HPDE6-E6E7 (cell line): ENCODE data around the gene PTPRT.

Experiments used
- DNase-seq: peaks from one replicate; pipeline ENCODE4 v3.0.0; 2011; ENCODE audit warnings: missing footprints; ENCODE audit errors: extremely low spot score

Gene PTPRT

GRCh38 chr20:43119720-43120119 lies 70.0 kb downstream of the PTPRT start:
- DNase-seq: no peak

DNA sequence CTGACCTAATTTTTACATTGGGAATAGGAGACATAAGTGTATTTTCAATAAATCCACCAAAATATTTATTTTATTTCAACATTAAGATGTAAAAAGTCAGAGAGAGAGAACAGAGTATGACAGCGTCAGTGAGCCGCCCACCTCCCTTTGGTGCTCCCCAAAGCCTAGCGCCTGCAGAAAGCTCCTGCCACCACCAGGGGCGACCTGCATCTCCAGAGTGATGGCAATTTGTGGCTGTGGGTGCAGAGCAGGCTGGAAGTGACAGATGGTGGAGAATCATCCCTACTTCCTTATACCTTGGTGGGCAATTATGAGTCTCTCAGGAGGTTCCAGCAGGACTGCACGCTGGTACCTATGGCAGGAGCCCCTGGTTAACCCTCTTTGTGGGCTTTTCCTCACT lies 87.3 kb downstream of the PTPRT start:
- DNase-seq: no peak

DNA sequence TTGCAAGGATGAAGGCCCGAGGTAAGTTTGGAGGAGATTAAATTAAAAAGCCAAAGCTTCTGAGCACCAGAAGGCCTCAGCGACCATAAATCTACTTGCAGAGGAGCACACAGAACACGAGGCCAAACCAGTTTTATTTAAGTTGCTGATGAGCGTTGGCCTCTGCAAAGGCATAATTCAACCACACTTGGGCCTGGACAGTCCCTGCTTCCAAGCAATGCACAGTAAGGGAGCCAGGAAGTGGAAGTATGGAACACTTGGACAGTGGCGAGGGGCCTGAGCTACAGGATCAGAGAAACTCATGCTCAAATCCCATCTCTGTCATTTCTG lies 92.8 kb downstream of the PTPRT start:
- DNase-seq: no peak

DNA sequence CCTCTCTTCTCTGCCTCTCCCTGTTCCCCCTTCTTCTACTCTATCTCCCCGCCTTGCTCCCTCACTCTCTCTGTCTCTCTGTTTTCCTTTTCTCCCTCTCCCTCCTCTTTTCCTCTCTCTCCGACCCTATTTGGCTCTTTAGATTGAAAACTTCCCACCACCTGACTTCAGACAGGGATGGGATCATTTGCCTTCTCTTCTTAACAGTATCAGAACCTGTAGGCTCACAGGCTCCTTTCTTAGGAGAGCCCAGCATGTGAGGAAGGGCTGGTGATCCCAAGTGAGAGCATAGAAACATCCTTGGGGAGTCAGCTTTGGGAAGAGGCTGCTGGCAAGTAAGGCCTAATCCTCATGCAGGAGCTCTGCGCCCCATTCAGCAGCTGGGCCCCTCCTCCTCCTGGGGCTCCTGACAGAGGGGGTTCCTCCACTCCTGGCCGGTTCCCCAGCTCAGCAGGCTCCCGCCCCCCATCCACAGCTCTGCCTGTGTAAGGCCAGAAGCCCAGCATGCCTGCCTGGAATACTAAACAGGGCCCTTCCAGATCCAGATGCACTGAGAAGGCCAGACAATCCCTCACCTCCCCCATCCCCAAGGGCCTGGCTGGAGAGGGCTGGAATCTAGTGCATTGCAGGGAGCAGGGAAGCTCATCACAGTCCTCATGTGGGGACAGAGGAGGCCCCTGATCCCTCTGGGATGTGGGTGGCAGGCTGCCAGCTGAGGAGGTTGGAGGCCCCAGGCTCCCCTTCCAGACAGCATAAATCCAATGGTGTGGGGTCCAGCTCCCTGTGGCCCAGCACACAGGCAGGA lies 93.4 kb downstream of the PTPRT start:
- DNase-seq: no peak

DNA sequence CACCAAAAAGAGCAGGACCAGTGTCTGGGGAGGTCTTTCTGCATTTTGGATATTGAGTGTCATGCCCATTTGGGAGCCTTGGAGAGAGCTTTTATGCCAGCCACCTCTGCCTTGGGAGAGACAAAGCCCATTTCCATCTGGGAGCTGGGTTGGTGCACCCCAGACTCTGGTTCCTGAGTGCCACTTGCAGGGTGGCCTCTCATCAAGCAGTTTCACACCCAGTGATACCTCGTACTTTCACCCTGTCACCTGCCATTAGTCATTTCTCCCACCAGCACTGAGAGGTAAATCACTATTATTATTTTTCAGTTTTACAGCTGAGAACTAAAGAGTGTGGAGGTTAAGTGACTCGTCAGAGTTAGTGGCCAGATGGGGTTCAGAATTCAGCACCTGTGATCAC lies 94.7 kb downstream of the PTPRT start:
- no peak for DNase-seq

DNA sequence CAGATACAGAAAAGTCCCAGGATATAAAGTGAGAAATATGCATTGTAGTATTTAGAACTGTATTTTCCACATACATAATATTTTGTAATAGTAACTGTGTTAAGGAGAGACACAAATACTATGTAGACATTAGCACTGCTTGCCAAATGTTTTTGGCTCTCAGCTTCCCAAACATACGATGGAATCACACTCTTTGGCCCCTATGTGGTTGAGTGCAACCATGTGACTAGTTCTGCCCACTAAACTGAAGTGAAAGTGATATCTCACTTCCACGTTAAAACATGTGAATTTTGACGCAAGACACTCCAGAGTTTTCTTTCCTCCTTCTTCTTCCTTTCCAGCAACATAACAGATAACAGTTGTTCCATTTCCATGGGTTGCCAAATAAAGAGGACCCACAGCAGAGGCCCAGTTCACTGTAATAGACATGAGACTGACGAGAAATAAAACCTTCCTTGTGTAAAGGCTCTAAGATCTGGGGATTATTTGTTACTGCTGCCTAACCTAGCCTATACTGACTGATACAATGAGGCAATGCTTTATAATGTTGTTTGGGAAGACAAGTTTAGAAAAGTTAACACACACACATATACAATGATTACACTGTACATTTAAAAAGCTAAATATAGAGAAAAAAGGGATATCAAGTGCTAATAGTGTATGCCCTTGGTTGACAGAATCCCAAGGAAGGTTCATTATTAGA lies 97.2 kb downstream of the PTPRT start:
- DNase-seq: no peak

DNA sequence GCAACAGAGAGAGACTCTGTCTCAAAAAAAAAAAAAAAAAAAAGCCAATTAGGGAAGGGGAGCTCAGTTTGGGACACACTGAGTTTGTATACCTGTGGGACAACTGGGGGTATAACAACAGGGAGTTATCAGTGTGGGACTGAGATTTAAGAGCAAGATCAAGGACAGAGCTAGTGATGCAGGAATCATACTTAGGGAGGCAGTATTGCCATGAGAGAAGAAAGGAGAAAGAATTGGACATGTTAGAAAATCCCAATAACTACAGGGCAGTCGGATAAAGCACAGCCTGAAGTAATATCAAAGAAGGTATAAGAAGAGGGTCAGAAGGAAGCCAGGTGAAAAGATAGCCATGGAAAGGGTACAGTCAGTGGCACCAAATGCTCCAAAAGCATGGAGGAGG lies 121.2 kb downstream of the PTPRT start:
- DNase-seq: no peak

DNA sequence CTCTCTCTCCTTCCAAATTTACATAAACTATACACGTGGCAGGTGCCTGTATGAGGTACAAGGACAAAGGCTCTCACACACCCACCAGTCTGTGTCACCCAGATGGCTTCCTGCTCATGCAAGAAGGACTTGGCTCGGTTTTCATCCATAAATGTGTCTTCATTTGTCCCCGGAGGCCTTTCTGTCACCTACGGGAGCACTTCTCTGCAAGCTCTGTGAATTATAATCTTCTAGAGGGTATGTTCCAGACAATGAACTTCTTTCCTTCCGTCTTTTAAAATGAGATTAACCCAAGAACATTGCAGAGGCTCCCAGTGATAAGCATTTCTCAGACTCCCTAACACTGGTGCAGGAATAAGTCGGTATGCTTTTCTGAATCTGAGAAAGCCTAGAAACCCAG lies 123.6 kb downstream of the PTPRT start:
- DNase-seq: no peak

GRCh38 chr20:43065299-43065698 lies 124.4 kb downstream of the PTPRT start:
- no peak for DNase-seq

GRCh38 chr20:43058077-43058476 lies 131.6 kb downstream of the PTPRT start:
- no peak for DNase-seq

DNA sequence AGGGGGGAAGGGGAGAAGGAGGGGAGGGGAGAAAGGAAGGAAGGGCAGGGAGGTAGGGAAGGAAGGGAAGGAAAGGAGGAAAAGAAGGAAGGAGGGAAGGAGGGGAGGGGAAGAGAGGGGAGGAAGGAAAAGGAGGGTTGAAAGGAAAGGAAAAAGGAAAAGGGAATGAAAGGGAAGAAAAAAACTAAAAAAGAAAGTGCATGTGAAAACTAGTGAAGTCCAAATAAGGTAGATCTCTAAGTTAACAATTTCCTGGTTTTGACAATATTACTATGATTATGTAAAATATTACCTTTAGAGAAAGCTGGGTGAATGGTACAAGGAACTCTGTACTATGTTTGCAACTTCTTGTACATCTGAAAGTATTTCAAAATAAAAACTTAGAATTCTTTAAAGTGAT lies 132.4 kb downstream of the PTPRT start:
- DNase-seq: no peak

GRCh38 chr20:43055181-43055884 lies 134.4 kb downstream of the PTPRT start:
- DNase-seq: no peak

DNA sequence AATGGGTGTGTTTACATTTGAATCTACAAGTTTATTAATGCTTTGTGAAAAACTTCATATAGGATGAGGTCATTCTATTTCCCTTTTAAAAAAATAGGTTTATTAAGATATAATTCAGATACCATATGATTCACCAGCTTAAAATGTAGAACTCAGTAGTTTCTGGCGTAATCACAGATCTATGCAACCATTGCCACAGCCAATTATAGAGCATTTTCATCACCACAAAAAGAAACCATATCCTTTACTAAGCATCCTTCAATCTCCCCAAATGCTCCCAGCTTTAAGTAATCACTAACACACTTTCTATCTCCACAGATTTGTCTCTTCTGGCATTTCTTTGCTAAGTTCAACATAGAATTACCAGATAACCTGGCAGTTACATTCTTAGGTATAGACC lies 137.2 kb downstream of the PTPRT start:
- no peak for DNase-seq

DNA sequence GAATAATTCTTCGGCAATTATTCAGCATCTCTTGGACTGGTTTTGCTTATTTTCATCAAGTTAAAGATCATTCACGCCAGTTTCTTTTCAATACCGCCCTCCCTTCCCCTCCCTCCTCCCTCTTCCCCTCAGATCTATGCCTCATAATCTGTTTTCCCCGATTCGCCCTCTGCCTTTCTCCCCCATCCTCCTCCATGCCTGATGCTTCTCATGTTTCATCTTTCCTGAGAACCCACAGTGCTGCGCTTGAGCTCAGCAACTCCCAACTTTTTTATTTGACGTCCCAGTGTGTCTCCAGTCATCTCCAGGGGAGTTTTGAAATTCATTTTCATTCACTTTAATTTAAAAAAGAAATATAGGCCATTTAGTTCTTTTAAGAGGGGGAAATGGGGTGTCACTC lies 142.7 kb downstream of the PTPRT start:
- no peak for DNase-seq

DNA sequence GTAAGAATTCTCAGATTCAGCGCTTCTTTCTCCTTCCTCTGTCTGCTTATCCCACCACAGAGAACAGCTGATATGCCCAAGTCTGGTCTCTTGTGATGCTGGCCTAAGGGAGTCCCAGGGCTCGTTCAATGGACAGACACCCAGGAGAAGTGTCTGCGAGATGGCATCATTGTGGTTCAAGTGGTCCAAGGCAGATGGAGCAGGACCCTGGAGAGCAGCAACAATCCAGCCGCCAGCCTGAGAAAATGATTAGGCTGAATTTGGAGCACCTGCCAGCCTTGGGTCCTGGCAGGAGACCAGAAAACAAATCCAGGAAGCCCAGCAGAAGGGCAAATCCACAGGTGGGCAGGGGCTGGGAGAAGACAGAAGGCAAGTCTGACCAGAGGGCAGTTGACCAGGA lies 145.8 kb downstream of the PTPRT start:
- DNase-seq: no peak

DNA sequence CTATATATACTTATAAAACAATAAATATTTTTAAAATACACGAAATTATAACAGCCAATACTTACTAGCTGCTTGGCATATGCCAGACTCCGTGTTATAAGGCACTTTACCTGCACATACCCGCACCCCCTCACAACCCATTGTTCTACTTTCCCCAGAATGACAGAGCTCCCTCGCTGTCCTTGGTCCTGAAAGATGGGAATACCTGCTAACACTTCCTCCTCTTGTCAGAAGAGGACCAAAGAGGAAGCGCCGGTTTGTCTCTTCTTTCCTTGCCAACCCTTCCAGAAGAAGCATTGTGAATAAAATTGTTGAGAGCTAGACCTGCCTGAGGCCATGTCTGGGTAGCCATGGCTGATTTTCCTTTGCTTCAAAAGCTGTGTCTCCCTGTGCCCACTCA lies 149.3 kb downstream of the PTPRT start:
- DNase-seq: no peak

DNA sequence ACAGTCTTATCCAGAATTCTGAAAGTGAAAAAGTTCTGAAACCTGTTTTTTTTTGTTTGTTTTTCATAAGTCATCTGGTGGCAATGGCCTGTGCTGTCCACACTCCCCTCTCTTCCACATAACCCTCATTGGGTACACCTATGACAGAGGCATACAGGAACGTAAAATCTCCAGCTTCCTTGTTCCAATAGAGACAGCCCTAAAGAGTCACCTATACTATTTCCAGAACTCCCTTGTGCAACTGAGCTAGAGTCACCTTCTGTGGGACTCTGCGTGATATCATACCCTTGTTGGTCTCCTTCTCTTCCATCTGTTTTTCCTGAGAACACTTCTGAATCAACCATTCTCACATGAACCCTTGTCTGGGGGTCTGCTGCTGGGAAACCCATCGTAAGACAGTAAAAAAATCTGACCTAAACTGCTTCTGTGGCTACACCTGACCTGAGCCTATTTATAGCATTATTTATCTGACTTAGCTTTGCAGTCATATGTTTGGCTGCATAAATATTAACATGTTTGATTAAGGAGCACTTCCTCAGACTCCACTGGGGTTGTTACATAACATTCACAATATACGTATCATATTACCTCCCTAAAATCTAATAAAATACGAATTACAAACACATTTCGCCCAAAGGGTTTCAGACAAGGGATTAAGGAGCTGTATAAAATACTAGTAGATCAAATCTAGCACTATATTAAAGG lies 151.9 kb downstream of the PTPRT start:
- DNase-seq: no peak

DNA sequence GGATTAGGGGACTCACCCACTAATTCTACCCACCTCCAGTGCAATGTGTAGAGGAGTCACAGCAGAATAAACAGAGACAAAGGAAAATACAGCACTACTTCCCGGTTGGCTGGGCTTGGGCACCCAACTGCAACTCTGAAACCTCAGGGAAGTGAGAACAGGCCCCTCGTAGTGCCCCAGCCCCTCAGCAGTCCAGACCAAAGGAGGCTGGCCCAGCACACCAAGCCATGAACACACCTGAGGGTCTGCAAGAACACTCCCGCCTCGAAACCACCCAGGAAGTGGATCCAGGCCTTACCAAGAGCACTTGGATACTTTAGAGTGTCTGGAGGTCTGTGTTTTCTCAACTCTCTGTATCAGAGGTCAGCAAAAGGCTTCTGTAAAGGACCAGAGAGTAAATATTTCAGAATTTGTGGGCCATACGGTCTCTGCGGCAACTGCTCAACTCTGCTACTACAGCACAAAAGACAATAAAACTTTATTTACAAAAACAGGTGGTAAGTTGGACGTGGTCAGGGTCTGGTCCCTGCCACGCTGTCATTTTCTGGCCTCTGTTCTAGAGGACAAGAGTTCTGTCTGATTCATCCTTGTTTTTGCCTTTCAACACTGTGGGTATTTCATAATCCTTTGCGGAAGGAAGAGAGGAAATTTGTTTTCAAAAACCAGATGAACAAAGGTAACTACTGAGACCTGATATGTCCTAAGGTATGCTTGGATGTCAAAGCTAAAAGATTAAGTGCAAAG lies 154.6 kb downstream of the PTPRT start:
- DNase-seq: no peak

DNA sequence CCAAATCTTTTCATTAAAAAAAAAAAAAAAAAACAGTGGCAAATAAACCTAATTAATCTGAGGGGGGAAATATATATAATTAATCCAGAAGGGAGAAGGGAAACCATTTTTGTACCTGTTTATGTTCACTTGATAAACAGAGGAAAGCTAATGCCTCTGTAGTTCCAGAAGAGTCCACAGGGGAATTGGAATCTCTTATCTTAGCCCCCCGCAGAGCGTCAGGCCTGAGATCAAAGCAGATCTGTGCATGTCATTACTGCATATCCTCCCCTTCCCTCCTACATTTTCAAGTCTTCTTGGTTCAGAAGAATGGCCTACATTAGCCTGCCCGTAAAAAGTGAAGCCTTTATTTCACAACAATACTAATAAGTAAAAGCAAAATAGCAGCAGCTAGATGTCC lies 157.2 kb downstream of the PTPRT start:
- DNase-seq: no peak

DNA sequence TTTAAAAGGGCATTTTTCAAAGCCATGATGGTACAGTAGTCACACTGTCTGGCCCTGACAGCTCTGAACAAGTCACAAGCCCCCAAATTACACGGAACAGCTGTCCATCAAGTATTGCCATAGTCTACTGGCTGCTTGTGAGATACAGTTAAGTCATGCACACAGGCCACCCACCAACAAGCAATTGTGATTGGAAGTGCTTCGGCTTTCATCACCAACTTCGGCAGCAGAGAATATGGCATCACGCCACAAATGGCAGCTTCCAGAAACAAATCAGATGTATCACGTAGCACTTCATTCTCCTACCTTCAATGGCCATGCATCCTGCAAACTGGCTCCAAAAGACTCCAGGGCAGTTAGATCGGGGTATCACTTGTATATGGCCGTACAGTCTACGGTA lies 160.5 kb downstream of the PTPRT start:
- no peak for DNase-seq

- no peak for DNase-seq
These were observed 161.2 kb downstream of the PTPRT start for GRCh38 chr20:43028470-43028869.

DNA sequence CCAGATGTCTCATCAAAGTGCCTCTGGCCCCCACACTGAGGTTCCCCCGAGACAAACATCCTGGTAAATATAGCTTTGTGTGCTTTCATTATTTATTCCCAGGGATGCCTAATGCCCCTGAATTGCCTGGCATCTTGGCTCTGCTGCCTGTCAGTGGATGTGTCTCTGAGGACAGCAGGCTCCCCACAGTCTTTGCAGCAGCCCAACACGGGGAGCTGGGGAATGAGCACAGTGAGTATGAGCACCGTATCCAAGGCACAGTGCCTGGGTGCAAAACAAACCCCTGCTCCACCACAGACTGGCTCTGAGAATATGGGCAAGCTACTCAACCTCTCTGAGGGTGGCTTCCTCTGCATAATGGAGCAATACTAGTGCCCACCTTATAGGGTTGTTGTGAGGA lies 165.9 kb downstream of the PTPRT start:
- DNase-seq: no peak
